GM12864 (cell line): ENCODE results near the gene NR2E1.

Source experiments
- DNase-seq: peaks from one replicate; pipeline ENCODE4 v3.0.0-alpha.2; 2011; ENCODE audit warnings: low read depth
- H3K4me3 ChIP-seq: 2 replicates; pipeline ENCODE4 v1.5.1; 2011; ENCODE audit warnings: mild to moderate bottlenecking, low read depth, low read length, control low read depth
- CTCF ChIP-seq: IDR thresholded peaks from 2 replicates; pipeline ENCODE4 v1.5.1; 2011; ENCODE audit warnings: low read depth, mild to moderate bottlenecking, moderate library complexity, low read length, control low read depth, inconsistent platforms; ENCODE audit errors: missing control alignments

Gene NR2E1

GRCh38 chr6:108119769-108120141 lies 46.1 kb upstream of the NR2E1 start:
- no peak for DNase-seq
- no peak for TF ChIP-seq CTCF
- no peak overlapping the region for H3K4me3 ChIP-seq

GRCh38 chr6:108120311-108120710 lies 45.5 kb upstream of the NR2E1 start:
- no peak for DNase-seq
- H3K4me3 ChIP-seq: no peak overlapping the region
- TF ChIP-seq CTCF: no peak

GRCh38 chr6:108121612-108122011 lies 44.2 kb upstream of the NR2E1 start:
- DNase-seq: no peak
- no peak for TF ChIP-seq CTCF
- no peak overlapping the region for H3K4me3 ChIP-seq

GRCh38 chr6:108123481-108123929 lies 42.3 kb upstream of the NR2E1 start:
- H3K4me3 ChIP-seq: no peak overlapping the region
- DNase-seq: no peak
- no peak for TF ChIP-seq CTCF

GRCh38 chr6:108123946-108124345 lies 41.9 kb upstream of the NR2E1 start:
- no peak for DNase-seq
- TF ChIP-seq CTCF: no peak
- no peak overlapping the region for H3K4me3 ChIP-seq

- H3K4me3 ChIP-seq: no peak overlapping the region
- DNase-seq: no peak
- no peak for TF ChIP-seq CTCF
Observed at GRCh38 chr6:108127056-108127455, 38.8 kb upstream of the NR2E1 start.

- H3K4me3 ChIP-seq: no peak overlapping the region
- no peak for TF ChIP-seq CTCF
- no peak for DNase-seq
Observed at GRCh38 chr6:108127826-108128225, 38.0 kb upstream of the NR2E1 start.
